Spleen (tissue), 11 donors: ENCODE results near the gene ARID4B. TPM values are rescaled to one million over a fixed set of nuclear protein-coding genes. Genes with fewer than 3 reads are reported as not detected.

ENCODE experiments used
- DNase-seq: peaks from one replicate; pipeline ENCODE4 v3.0.0-alpha.2; 2020
- H3K27ac ChIP-seq, 8 donors: fragments of 200-600 bp; sonication (generic) in 7 of 8; 1 replicate in 4 of 8; 2 replicates in 4 of 8; pipeline versions ENCODE4 v1.5.0 to v1.8.0; 2016 to 2021; ENCODE audit warnings: inconsistent platforms in 4 of 8, mild to moderate bottlenecking in 4 of 8, moderate library complexity in 1 of 8
- H3K27me3 ChIP-seq, 7 donors: fragments of 200-600 bp; sonication (generic) in 6 of 7; replicated peaks in 1 of 7; 1 replicate in 4 of 7; 2 replicates in 3 of 7; pipeline versions ENCODE4 v1.5.0 to v1.8.0; 2016 to 2021; ENCODE audit warnings: inconsistent platforms in 3 of 7, mild to moderate bottlenecking in 1 of 7
- H3K36me3 ChIP-seq, 6 donors: fragments of 200-600 bp; sonication (generic) in 5 of 6; 1 replicate in 4 of 6; 2 replicates in 2 of 6; pipeline versions ENCODE4 v1.5.0 to v1.8.0; 2016 to 2021; ENCODE audit warnings: inconsistent platforms in 2 of 6
- H3K4me1 ChIP-seq, 6 donors: fragments of 200-600 bp; sonication (generic) in 5 of 6; 1 replicate in 3 of 6; 2 replicates in 3 of 6; pipeline versions ENCODE4 v1.5.0 to v1.8.0; 2016 to 2021; ENCODE audit warnings: inconsistent platforms in 3 of 6
- H3K4me3 ChIP-seq, 8 donors: fragments of 200-600 bp; sonication (generic) in 7 of 8; 1 replicate in 4 of 8; 2 replicates in 4 of 8; pipeline versions ENCODE4 v1.5.0 to v1.8.0; 2016 to 2021; ENCODE audit warnings: inconsistent platforms in 4 of 8, mild to moderate bottlenecking in 4 of 8, moderate library complexity in 2 of 8
- H3K9me3 ChIP-seq, 8 donors: fragments of 200-600 bp; sonication (generic) in 7 of 8; 1 replicate in 4 of 8; 2 replicates in 4 of 8; pipeline versions ENCODE4 v1.5.0 to v1.8.0; 2016 to 2021; ENCODE audit warnings: inconsistent platforms in 4 of 8
- POLR2A ChIP-seq, 3 donors: fragments of 450-650 bp; IDR thresholded peaks; one replicate each; pipeline ENCODE4 v1.5.1; 2017; ENCODE audit warnings: antibody characterized with exemption in 3 of 3, mild to moderate bottlenecking in 1 of 3
- POLR2AphosphoS5 ChIP-seq, 3 donors: sonication (generic); formaldehyde crosslinking; IDR thresholded peaks; one replicate each; pipeline ENCODE4 v1.5.1; 2017; ENCODE audit warnings: antibody characterized with exemption in 3 of 3
- WGBS, 5 donors: extraction: QIAGEN DNeasy Blood & Tissue Kit in 3 of 5; methylation state at CpG; one replicate each; pipeline versions ENCODE4 v1.1.5 to v1.1.7; 2013 to 2018; 5-methylcytosine and 5-hydroxymethylcytosine counted together
- intact Hi-C: fragments of 100-400 bp; cut with DNase I; formaldehyde crosslinking; loops from one replicate; pipeline ENCODE4 v1.15.0; 2023; ENCODE audit warnings: low total_unique reads
- polyA plus RNA-seq, 3 donors: library from polyadenylated mRNA; stranded (reverse); fragments of 200-250 nt; gene quantifications; one replicate each; pipeline ENCODE4 v1.2.1, GENCODE V29; 2013
- total RNA-seq, 7 donors: library from RNA; depleted of rRNA in 3 of 7; stranded (reverse); fragments of >200 nt in 3 of 7; fragmentation: NEBNext Ultra II Directional in 4 of 7; extraction: Animal tissue kit (Norgen Biotek cat#: 25700) in 4 of 7; gene quantifications; one replicate each; pipeline versions ENCODE4 v1.1.0 to v1.2.1, GENCODE V29; 2016 to 2021
- TF ChIP-seq, protein P1 (sequence below), 11 experiments: fragments of 200-600 bp in 7 of 11; fragments of 450-650 bp in 4 of 11; sonication (generic) in 4 of 11; IDR thresholded peaks in 8 of 11; conservative IDR thresholded peaks in 3 of 11; 1 replicate in 7 of 11; 2 replicates in 4 of 11; pipeline versions ENCODE4 v1.4.0 to v1.8.0; 2016 to 2021; ENCODE audit warnings: antibody characterized with exemption in 11 of 11, inconsistent platforms in 4 of 11, mild to moderate bottlenecking in 1 of 11
- donor health status: healthy with polysubstance abuse.
- donor health status: DM: no; HTN: no; CAD: no; lungs with moderate emphysema.
- donor health status: DM: no; HTN: no; CAD: no.
- donor health status: Bipolar disorder and iron deficiency.
- donor health status: healthy.
- donor health status: DM: no; HTN: no; CAD: no.
- donor health status: DM: yes; HTN: yes; CAD: no.

The ARID4B gene
- total and polyA plus RNA-seq, 10 donors: 13.2 to 82.0 (median 65.6) TPM

- H3K4me3 ChIP-seq: no peak overlapping the region
- no peak for DNase-seq
- TF ChIP-seq, protein P1, sequence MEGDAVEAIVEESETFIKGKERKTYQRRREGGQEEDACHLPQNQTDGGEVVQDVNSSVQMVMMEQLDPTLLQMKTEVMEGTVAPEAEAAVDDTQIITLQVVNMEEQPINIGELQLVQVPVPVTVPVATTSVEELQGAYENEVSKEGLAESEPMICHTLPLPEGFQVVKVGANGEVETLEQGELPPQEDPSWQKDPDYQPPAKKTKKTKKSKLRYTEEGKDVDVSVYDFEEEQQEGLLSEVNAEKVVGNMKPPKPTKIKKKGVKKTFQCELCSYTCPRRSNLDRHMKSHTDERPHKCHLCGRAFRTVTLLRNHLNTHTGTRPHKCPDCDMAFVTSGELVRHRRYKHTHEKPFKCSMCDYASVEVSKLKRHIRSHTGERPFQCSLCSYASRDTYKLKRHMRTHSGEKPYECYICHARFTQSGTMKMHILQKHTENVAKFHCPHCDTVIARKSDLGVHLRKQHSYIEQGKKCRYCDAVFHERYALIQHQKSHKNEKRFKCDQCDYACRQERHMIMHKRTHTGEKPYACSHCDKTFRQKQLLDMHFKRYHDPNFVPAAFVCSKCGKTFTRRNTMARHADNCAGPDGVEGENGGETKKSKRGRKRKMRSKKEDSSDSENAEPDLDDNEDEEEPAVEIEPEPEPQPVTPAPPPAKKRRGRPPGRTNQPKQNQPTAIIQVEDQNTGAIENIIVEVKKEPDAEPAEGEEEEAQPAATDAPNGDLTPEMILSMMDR (IDR thresholded peaks at IDR 0.05 in 8 of 11, conservative IDR thresholded peaks at IDR 0.05 in 3 of 11): no peak
- no peak for TF ChIP-seq POLR2A (IDR thresholded peaks at IDR 0.05)
- no peak for TF ChIP-seq POLR2AphosphoS5 (IDR thresholded peaks at IDR 0.05)
- intact Hi-C loops: no loop called here
- no peaks in the 10 kb centered on the region for H3K27me3 ChIP-seq
- no peaks in the 10 kb centered on the region for H3K36me3 ChIP-seq
- no peak overlapping the region for H3K27ac ChIP-seq
- H3K9me3 ChIP-seq: peaks cover 0 to 3% (median 0%) of the 10 kb centered on the region in 8 donors
- 90 to 95% (median 92%) methylated on average over 12 of the region's 12 CpGs for WGBS, 5 donors
- H3K4me1 ChIP-seq: peaks cover 15 to 100% (median 84%) of the 10 kb centered on the region in 6 donors
These were observed 37.1 kb downstream of the ARID4B start for GRCh38 chr1:235290740-235291502.

- no peak overlapping the region for H3K27ac ChIP-seq
- WGBS, 5 donors: 88 to 94% (median 90%) methylated on average over 12 of the region's 12 CpGs
- H3K9me3 ChIP-seq: no peaks in the 10 kb centered on the region
- TF ChIP-seq POLR2AphosphoS5 (IDR thresholded peaks at IDR 0.05): no peak
- no peak for TF ChIP-seq POLR2A (IDR thresholded peaks at IDR 0.05)
- TF ChIP-seq, protein P1 (IDR thresholded peaks at IDR 0.05 in 8 of 11, conservative IDR thresholded peaks at IDR 0.05 in 3 of 11): no peak
- no peak for DNase-seq
- H3K27me3 ChIP-seq: no peaks in the 10 kb centered on the region
- H3K36me3 ChIP-seq: no peaks in the 10 kb centered on the region
- peaks cover 15 to 100% (median 86%) of the 10 kb centered on the region in 6 donors for H3K4me1 ChIP-seq
- no peak overlapping the region for H3K4me3 ChIP-seq
- intact Hi-C loops: no loop called here
These were observed 37.9 kb downstream of the ARID4B start for GRCh38 chr1:235289859-235290739.

GRCh38 chr1:235287208-235287882 lies 40.6 kb downstream of the ARID4B start:
- TF ChIP-seq, protein P1 (IDR thresholded peaks at IDR 0.05 in 8 of 11, conservative IDR thresholded peaks at IDR 0.05 in 3 of 11): no peak
- no peak for TF ChIP-seq POLR2AphosphoS5 (IDR thresholded peaks at IDR 0.05)
- DNase-seq: no peak
- Histone ChIP-seq H3K4me1 (peaks cover 10 to 99% (median 78%) of the 10 kb centered on the region in 6 donors), H3K9me3 (no peaks in the 10 kb centered on the region), H3K4me3 (no peak overlapping the region), H3K27me3 (no peaks in the 10 kb centered on the region), H3K36me3 (no peaks in the 10 kb centered on the region), H3K27ac (no peak overlapping the region)
- 89 to 95% (median 93%) methylated on average over 4 of the region's 4 CpGs for WGBS, 5 donors
- intact Hi-C loops: no loop called here
